NCI-H146 treated with DMSO at 0.1 percent for 48 hours (cell line): Measurements from ENCODE around the gene CORO2A.
"Not testable (repeated sequence)": the region's sequence is repeated elsewhere in the genome, so short reads cannot be mapped to it uniquely, and the experiment has no call there.

Source experiments
- DNase-seq: peaks from one replicate; lab custom pipeline; 2025; ENCODE audit not compliant: unreplicated experiment; lab: John Stamatoyannopoulos, UW

Gene CORO2A

GRCh38 chr9:98193336-98193944, 1.0 kb upstream of the CORO2A start:
- no peak for DNase-seq

DNA sequence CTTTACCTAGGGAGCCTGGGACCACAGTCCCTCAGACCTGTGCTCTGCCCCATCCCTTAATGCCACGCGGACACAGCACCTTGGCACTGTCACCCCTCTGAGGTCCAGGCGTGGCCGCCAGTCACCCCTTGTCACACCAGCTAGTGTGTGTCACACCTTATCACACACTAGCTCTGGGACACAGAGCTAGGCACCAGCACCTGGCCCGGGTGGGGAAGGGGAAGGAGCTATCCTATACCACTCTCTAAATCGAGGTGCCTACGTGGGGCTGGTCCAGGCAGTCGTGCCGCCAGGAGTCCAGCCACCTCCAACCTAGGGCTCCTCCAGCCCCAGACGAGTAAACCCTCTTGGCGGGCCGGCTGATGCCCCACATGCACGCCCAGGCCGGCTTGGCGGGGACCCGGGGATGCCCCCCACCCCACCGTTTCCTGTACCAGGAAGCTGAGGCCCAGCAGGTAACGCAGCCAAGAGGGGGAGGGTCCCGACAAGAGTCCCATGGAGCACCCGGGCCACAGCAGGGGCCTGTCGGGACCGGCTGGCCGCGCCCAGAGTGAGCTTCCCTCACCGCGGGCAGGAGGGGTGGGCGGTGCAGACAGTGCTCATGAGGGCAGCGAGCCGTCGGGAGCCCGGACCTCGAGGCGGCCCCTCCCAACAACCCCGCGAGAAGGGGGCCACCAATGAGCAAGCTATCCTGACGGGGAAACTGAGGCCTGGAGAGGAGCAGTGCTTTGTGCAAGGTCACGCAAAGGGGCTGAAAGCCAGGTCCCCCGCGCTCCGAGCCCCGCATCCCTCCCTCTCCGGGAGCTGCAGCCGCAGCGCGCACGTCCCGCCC, 550 bp downstream of the CORO2A start:
- DNase-seq: no peak

DNA sequence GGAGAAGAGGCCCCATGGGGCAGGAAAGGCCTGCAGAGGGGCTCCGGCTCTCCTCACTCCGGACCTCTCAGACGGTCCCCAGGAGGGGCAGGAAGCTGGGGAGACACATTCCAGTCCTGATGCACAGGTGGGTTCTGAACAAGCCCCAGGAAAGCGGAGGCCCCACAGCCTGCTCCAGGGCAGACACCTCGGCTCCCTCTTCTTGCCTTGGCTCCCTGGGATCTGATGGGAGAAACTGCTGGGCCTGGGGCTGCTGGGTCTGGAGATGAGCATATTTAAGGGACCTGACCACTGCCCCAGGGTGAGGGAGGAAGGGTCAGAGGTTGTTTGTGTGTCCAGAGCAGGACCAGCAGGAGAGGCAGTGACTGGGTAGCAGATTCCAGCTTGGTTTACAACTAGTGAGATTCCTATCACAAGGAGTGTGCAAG, 1.2 kb downstream of the CORO2A start:
- DNase-seq: no peak

GRCh38 chr9:98190757-98191105, 1.7 kb downstream of the CORO2A start:
- no peak for DNase-seq

DNA sequence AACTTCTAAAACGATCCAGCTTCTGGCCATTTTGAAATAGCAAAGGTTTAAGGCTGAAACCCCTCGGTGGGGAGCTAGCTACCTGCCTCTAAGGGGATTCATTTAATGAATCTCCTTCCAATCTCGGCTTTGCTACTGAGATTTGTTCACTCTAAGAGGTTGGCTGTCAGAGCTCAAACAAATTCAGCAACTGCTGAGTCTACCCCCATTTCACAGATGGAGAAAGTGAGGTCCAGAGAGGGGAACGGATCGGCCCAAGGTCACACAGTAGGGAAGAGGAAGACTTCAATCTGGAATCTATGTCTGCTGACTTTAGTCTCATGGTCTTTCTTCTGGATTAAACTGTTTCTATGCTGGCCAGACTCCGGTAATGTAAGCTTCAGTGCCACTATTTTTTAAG, 3.0 kb downstream of the CORO2A start:
- DNase-seq: no peak

DNA sequence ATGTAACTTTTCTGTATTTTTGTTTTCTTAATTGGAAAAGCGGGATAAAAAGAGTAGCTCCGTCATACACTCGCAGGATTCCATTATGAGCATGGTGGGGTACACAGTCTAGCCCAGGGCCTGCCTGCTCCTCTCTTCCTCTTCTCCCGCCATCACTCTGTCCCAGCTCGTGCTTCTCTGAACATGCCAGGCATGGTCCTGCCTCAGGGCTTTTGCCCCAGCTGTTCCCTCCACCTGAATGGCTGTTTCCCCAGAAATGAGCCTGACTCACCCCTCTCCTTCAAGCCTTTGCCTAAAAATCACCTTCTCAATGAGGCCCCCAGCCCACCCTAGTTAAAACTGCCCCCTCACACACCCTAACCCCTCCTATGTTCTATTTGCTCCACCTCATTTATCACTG, 4.5 kb downstream of the CORO2A start:
- DNase-seq: no peak

DNA sequence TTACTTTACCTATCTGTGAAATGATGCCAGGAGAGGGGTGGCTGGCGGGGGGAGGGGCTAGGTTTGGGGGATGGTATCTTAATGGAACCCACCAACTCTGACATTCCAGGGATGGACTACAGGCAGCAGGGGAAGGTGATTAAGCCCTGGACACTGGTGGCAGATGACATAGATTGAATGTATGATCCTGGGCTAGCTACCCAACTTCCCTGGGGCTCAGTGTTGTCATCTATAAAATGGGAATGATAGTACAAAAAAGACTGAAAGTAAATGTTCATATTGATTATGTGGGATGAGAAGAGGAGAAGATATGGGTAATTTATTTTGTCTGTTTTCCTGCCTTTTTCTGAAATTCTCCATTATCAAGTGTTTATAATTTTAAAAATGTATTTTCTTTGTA, 6.2 kb downstream of the CORO2A start:
- DNase-seq: no peak

- DNase-seq: no peak
Observed at GRCh38 chr9:98185611-98186171, 6.7 kb downstream of the CORO2A start.

GRCh38 chr9:98185021-98185567, 7.3 kb downstream of the CORO2A start:
- no peak for DNase-seq

- DNase-seq: no peak
Observed at GRCh38 chr9:98184326-98184725, 8.1 kb downstream of the CORO2A start.

- no peak for DNase-seq
Observed at GRCh38 chr9:98182889-98183599, 9.4 kb downstream of the CORO2A start.

DNA sequence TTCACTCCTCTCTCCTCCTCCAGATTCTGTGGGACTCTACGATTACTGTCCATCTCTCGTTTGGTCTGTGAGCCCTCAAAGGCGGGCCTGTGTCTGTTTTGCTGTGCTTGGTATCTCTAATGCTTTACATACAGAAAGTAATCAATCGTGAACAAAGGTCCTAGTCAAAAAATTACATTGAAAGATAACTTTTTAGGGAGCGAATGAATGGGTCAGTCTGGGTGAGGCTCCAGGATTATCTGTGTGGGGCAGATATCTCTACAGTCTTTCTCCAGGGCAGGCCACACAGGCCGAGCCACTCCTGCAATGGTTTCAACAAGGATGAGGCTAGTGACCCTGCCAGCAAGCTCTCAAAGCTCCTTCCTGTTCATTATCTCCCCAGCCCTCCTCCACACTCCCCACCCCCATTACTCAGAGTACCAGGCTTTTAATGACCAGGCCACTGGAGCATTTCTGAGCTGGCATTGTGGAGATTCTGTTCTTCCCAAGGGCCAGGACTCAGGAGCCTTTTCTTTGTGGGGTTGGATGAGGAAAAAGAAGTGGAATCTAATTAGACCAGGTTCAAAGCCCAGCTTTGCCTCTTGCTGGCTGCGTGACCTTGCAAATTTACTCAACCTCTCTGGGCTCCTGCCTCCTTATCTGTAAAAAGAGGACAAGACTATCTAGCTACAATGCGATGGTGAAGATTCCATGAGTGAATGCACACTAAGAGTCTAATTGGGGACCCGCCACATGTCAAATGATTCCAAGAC, 10.2 kb downstream of the CORO2A start:
- DNase-seq: no peak

- no peak for DNase-seq
Observed at GRCh38 chr9:98181746-98182068, 10.7 kb downstream of the CORO2A start.

- no peak for DNase-seq
Observed at GRCh38 chr9:98180996-98181395, 11.4 kb downstream of the CORO2A start.

GRCh38 chr9:98178874-98179850, 13.3 kb downstream of the CORO2A start:
- no peak for DNase-seq

DNA sequence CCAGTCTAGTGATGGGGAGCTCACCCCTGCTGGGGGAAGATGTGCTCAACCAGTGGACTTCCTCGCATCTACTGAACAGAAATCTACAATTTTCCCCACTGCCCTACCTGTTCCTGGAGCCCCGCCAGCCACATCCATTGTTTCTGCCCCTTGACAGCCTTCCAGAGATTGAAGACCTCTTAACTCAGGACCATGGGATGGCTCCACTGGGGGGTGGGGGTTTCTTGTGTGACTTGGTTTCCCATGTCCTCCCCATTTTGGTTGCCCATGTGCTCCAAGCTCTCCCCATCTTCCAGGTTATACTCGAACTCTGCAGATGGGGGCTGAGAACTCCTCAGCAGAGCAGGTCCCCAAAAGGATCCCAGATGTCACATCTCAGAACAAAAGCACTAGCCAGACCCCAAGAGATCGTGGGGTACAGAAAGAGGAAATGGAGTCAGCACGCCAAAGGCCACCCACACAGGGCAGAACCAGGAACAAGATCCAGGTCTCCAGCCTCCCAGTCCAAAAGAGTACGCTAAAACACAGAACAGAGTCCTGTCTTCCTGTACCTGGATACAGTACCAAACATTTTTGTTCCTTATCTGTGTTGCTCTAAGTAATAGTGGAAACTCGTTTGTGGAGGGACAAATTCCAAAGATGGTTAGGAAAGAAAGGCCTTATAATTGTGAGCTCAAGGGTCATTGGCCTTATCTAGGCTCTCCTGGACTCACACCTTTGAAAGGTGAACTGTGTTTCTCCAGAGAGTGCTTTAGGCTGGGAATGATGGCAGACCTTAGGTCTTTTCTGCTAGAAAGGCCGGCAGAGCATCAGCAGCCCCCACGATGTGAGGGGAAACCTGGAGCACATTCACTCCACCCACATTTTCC, 15.8 kb downstream of the CORO2A start:
- no peak for DNase-seq

DNA sequence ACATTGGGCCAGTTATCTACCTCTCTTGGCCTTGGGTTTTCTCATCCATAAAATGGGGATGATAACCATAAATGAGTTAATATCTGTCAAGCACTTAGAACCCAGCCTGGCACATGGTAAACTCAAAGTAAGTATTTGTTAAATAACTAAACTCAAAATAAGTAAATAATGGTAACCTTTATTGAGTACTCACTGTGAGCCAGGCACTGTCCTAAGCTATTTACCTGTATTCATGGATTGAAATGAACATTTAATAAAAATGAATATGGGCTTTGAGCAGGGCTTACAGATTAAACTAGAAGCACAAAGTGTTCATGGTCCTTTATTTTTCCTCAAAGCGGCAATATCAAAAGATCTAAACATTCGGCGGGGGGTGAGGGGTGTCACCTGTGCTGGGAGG, 16.7 kb downstream of the CORO2A start:
- DNase-seq: no peak

GRCh38 chr9:98175028-98175569, 17.3 kb downstream of the CORO2A start:
- no peak for DNase-seq

DNA sequence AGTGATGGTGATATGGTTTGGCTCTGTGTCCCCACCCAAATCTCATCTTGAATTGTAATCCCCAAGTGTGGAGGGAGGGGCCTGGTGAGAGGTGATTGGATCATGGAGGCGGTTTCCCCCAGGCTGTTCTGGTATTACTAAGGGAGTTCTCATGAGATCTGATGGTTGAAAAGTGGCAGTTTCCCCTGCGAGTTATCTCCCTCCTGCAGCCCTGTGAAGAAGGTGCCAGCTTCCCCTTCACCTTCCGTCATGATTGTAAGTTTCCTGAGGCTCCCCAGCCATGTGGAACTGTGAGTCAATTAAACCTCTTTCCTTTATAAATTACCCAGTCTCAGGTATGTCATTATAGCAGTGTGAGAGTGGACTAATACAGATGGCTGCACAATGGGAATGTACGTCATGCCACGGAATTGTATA, 17.9 kb downstream of the CORO2A start:
- DNase-seq: not testable (repeated sequence)
